HG02678 (cell line): Measurements from ENCODE around the gene TEF.

Source experiments
- ATAC-seq: cut with Tn5 transposase; IDR thresholded peaks from one replicate; pipeline ENCODE4 v1.9.1; 2021; ENCODE audit warnings: mild to moderate bottlenecking, moderate library complexity; ENCODE audit not compliant: unreplicated experiment

TEF gene

DNA sequence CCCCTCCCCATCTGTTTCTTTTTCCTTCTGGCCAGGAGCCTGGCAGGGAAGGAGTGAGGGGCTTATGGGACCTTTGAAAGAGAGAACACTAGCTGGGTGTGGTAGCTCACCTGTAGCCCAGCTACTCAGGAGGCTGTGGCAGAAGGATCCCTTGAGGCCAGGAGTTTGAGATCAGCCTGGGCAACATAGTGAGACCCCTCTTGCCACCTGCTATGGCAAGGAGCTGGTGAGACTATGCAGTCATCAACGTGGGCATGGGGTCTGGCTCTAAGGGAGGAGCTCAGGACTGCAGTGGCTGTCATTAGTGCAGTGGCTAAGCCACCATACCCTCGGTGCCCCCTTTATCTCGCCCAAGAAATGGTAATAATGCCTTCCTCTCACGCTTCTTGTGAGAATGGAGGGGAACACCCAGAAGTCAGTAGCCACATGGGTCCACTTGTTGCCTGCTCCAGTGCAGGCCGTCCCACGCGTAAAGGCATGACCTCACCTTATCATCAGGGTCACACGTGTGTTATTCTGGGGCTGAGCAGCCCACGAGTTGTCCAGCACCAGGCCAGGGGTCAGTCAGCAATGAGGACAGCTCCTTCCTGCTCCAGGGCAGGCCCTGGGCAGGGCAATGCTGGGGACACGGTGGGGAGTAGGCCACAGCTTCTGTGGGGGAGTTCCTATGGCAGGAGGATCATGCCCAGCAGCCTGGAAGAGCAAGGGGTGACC lies 27.7 kb upstream of the TEF start:
- no peak for ATAC-seq

DNA sequence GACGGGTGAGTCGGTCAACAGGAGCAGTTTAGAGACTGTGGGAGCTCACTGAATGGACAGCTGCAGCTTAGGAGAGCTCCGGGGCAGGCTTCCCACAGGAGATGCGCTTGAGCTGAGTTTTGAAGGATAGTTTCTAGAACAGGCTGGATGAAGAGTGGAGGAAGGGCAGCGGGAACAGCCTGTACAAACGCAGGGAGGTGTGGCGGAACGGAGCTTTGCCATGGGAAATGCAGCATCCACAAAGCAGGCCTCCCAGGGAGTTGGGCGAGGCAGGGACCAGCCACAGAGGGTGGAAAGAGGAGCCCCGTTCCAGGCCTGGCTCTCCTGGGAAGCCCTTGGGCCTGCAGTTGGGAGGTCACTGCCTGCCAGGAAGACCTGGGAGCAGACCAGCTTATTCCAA lies 26.8 kb upstream of the TEF start:
- ATAC-seq: no peak

DNA sequence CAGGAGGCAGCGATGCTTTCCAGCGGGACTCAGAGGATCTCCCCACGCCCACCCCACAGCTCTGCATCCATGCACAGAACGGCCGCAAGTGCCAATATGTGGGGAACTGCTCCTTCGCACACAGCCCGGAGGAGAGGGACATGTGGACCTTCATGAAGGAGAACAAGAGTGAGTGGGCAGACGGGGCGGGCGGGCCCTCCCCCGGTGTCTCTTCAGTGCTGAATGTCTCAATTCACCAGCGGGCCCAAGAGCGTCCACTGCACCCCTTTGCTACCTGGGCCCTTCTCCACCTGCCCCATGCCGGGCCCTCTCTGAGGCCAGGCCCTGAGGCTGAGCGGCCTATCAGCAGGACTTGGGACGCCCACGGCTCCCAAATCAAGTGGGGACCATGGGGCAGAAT lies 25.8 kb upstream of the TEF start:
- no peak for ATAC-seq

DNA sequence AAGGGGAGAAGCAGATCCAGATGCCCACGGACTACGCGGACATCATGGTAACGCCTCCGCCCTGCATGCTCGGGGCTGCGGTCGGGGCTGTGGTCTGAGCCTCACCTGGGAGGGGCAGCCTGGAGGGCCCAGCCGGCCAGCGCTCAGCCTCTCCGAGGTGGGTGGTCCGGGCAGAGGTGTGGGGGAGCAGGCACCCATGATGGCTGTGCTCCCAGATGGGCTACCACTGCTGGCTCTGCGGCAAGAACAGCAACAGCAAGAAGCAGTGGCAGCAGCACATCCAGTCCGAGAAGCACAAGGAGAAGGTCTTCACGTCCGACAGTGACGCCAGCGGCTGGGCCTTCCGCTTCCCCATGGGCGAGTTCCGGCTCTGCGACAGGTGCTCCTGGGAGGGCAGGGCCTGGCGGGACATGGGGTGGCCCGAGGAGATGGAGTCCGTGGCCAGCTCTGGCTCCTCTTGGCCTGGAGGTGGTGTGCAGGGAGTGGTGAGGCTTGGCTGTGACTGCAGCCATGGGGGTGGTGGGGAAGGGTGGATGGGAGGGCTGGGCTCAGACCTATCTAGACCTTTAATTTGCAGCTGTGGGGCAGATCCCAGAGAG lies 25.2 kb upstream of the TEF start:
- no peak for ATAC-seq

DNA sequence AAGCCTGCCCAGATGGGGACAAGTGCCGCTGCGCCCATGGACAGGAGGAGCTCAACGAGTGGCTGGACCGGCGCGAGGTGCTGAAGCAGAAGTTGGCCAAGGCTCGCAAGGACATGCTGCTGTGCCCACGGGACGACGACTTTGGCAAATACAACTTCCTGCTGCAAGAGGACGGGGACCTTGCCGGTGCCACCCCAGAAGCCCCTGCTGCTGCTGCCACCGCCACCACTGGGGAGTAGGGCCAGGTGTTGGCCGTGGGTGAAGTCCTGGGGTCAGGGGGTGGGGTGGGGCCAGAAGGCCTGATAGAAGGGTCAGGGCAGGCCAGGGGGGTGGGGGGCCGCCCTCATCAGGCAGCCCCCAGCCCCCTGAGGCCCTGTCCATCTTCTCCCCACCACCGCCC lies 24.6 kb upstream of the TEF start:
- no peak for ATAC-seq

DNA sequence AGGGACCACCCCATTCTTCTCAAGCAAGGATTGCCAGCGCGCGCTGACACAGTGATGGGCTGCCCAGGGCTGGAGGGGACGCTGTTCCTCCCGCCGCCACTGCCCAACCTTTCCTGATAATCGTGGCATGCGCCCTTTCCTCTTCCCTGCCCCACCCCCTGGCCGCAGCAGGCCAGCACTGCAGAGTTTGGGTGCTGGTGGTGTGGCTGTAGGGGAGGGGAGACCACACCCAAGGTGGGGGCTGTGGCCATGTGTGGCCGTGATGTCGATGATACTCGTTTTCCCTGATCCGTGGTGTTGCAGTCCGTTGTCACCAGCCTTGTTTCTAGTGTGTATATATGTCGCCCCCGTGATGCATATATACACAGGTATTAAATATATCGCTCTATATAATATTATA lies 22.8 kb upstream of the TEF start:
- ATAC-seq: no peak

DNA sequence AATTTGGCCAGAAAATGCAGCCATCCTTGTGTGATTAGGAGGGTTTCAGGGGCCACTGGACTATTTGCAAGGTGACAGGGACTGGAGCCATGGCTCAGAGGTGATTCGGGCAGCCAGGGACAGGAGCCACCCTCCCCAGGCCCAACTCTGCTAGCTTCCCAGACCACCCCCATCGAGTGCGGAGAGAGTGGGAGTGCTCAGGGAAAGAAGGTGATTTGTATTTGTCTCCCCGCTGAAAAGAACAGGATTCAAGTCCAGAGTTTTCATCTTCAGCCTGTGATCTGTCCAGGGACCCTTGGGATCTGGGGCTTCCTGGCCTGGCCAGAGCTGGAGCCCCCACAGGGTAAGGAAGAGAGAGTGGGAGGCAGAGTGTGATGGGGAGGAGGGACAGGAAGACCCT lies 22.4 kb upstream of the TEF start:
- no peak for ATAC-seq

DNA sequence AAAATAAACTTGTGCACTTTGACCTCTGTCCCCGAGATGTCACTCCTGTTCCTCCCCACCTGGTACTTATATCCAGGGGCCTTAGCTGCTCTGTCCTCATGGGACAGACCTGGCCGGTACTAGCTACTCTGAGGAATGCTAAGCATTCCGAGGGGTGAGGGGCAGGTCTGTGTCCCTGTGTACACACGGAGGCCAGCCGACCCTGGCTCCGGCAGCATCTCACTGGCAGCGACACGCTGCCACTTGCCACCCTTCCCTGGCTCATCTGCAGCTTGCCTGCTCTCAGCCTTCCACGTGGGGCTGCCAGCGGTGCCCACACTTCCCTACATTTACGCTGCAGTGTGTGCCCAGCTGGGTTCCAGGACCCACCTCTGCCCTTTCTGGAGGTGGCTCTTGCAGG lies 21.6 kb upstream of the TEF start:
- no peak for ATAC-seq

DNA sequence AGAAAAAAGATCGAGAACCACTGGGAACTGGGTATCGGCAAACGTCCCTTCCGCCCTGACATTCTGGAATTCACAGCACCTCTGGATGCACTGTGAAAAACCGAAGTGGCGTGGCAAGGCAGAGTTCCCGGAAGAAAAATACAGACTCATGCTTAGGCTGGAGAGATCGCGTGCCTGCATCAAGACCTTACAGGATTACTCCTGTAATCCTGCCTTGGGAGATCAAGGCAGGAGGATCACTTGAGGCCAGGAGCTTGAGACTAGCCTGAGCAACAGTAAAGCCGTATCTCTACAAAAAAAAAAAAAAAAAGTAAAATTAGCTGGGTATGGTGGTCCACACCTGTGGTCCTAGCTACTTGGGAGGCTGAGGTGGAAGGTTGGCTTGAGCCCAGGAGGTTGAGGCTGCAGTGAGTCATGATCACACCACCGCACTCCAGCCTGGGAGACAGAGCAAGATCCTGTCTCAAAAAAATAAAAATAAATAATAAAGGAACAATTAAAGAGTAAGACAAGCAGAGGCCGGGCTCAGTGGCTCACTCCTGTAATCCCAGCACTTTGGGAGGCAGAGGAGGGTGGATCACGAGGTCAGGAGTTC lies 19.9 kb upstream of the TEF start:
- ATAC-seq: no peak

DNA sequence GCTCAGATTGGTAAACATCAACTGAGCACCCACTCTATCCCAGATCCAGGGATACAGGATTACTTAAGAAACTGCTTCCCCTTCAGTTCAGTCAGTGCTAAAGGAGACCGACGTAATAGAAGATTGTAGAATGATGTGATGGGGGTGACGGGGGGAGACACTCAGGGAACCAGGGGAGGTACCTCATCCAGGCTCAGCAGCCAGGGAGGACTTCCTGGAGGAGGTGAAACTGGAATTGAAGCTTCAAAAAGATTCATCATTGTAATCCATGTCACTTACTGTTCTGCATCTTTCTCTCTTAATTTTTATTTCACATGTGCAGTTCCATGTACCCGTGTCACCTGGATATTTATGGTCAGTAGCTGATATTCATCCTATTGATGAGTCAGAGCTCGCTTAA lies 19.1 kb upstream of the TEF start:
- ATAC-seq: no peak

DNA sequence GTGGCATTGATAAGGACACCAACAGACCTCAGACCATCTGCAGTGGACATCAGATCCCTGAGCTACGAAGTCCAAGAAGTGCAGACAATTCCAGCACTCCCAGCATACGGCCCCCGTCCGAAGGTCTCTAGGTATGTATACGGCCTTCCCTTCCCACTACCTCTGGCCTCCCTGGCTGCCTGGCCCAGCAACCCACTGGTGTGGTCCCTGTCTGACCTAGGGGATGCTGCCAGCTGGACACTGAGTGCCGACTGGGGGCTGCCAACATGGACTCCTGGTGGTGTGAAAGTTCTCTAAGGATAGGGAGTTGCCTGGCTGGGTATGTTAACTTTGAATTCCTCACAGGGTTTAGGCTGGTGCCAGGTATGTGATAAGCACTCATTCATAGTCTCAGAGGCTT lies 17.5 kb upstream of the TEF start:
- ATAC-seq: no peak

DNA sequence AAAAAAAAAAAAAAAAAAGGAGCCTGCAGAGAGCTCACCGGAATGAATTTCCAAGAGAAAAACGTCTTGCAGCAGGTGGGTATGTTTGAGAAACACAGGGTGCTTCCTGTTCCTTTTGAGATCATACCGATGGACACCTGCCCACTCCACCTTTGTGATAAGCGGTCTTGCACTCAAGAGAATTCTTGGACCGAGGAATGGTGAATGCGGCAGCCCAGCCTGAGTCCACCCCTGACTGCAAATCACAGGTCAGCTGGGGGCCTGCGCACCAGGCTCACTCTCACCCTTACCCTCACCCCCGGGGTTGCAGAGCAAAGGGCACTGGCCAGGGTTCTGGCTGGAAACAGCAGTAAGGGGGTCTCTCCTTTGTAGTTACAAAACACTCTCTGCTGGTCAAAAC lies 16.8 kb upstream of the TEF start:
- ATAC-seq: no peak

DNA sequence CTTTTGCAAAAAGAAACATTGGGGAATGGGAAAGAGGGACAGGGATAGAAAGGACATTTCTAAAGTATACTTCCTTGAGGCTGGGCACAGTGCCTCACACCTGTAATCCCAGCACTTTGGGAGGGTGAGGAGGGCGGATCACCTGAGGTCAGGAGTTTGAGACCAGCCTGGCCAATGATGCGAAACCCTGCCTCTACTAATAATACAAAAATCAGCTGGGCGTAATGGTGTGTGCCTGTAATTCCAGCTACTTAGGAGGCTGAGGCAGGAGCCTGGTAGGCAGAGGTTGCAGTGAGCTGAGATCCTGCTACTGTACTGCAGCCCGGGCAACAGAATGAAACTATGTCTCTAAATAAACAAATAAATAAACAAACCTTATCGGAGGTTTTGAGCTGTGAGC lies 16.3 kb upstream of the TEF start:
- ATAC-seq: no peak

DNA sequence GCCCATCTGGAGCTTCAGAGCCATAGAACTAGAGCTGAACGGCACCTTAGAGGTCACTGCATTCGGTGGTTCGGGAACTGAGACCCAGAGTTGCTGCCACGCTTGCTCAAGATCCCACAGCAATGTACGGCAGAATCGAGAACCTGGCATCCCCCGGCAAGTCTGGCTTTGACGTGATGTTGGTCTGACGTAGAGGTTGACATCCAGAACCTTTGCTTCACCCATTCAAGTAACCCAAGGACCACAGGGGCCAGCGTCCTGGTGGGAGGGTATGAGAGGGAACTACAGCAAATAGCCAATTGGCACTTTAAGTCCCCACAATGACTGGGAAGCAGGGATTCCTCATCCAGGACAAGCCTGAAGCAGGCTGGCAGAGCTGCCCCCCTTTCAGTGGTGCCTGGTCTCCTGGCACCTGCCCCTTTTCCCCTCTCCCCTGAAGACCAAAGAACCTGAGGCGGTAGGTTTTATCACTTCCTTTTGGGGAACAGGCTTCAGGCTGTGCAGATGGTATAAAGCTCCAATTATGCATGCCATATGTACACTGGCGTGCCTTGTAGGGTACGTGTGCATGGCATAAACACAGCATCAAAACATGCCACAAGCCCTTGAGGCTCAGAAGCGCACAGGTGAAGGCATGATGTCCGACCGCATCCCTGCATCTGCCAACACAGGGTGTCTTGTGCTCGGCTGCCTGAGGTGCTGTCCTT lies 15.3 kb upstream of the TEF start:
- no peak for ATAC-seq

DNA sequence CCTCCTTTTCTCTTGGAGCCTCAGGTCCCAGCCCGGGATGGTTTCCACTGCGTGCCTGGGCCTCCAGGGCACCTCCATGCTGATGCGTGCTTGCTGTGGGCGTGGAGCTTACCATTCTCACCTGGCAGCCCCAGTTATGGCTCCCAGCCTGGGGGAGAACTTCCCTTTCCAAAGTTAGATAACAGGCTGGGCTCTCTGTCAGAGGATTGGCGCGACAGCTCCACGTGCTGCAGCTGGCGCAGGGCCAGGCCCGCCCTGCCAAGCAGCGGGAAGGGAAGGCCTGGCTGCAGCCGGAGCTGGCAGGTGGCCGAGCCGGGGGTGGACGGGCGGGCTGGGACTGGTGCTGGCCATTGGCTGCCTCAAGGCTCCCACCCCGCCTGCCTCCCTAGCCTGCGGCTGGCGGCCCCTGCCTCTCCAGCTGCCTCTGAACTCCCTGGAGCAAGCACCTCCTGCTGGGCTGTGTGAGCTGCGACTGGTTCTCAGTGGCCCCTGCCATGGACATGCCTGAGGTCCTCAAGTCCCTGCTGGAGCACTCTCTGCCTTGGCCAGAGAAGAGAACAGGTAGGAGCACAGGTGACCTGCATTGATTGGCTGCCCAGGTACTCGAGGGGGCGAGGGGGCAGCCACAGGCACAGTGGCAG lies 14.6 kb upstream of the TEF start:
- no peak for ATAC-seq

DNA sequence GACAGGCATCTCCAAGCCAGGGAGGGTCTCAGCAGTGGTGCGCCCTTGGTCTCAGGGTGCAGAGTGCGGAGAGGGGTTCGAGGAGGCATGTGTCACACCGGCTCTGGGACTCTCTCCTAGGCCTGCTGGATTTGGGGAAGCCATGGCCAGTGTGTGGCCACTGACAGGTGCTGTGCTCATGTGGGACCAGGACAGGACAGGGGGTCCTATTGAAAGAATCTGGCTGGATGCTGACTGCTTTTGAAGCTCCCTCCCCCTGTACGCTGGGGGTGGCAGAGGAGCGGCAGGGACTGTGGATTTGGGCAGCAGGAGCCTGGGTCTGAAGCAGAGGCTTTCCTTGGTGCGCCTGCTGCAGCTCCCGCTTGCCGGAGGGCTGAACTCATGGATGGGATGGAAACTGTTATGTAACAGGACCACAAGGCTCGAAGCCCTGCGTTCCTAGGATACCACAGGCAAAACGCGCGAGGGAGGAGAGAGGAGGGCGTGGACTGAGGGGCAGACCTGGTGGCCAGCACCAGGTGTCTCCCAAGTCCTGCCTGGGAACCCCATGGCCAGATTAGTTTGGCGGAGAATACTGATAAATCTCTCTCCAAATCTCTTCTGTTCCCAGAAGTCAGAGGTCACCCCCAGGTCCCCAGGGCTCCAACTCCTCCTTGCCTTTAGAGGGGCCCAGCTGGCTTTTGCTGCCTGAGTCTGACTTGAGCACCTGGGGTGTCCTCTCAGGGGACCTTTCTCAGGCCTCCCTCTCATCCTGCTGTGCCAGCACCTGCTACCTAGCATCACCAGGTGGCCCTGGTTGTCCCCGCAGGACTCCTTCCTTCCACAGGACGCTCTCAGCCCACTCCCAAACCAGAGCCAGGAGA lies 13.8 kb upstream of the TEF start:
- no peak for ATAC-seq

DNA sequence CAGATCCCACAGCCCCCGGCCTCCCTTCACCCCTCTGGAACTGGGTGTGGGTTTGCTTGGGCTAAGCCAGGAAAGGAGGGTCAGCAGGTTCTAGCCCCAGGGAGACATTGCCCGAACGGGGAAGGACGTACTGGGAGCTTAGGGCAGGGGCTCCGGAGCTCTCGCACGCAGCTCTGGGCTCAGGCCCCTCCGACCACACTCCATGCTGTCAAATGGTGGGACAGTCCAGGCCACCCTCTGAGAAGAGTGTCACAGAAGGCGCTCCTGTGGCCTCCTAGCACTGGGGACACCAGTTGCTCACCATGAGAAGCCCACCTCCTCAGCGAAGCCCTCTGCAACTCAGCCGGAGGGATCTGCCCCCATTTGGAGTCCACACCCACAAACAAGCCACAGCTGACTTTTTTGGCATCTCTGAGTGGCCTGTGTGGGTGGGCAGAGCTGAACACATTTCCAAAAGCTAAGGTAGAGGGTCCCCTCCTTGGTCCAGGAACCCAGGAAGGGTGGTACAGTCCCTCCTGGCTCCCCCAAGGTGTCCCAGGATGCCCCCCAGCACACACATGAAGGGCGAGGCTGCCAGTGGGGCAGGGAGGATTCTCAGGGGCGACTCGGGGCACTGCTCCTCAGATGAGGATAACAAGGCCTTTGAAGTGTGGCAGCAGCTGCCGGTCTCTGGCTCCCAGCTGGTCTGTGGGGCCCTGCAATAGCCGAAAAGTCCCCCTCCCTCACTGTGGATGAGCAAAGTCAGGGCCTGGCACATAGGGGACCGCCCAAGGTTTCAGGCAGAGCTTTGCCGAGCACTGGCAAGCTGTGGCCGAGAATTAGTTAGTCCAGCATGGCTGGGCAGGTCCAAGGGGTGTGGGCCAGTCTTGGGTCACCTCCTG lies 13.0 kb upstream of the TEF start:
- ATAC-seq: no peak

DNA sequence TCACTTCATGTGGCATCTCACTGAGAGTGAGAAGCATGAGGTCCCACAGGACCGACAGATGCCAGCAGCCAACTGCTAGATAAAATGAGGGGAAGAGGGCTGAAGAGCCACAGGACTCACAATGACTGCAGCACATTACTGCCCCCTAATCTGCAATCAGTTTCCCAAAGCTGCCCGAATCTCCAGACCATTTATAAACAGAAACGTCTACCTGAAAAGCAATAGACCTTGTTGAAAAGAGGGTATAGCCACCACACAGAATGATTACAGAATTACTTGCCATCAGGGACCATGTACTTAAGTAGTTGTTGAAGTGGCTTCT lies 12.4 kb upstream of the TEF start:
- no peak for ATAC-seq

DNA sequence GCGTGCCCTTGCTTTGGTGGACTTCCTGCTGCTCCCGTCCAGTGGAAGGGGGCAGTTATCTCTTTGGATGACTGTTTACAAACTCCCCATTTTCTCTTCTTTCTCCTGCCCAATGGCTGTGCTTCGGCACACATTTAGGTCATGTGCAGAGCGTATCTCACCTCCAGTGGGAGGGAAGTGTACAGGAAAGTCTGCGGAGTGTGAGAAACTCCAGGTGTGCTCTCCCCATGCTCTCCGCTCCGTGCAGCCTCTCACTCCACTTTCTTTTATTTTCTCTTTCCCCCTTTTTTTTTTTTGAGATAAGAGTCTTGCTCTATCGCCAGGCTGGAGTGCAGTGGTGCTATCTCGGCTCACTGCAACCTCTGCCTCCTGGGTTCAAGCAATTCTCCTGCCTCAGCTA lies 11.9 kb upstream of the TEF start:
- ATAC-seq: no peak

DNA sequence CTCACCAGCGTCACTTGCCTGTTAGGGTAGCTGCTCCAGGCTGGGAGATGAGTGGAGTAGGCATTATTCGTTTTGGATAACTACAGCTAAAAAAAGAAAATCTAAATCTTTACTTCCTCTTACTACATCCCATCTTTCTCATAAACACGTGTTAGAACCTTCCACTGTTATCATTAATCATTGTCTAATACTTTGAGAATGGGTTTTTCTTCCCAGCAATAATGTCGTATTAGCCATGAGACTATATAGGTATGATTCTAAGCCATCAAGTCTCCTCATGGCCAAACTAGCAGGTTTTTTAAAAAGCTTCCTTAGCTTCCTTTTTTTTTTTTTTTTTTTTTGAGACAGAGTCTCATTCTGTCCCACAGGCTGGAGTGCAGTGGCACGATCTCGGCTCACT lies 3.9 kb upstream of the TEF start:
- no peak for ATAC-seq
